GM12864 (cell line): ENCODE measurements around the gene MACO1.
A peak's percentile ranks its signal among the peaks of the same experiment; 100 is the strongest.

Experiments used
- DNase-seq: peaks from one replicate; pipeline ENCODE4 v3.0.0-alpha.2; 2011; ENCODE audit warnings: low read depth
- H3K4me3 ChIP-seq: 2 replicates; pipeline ENCODE4 v1.5.1; 2011; ENCODE audit warnings: mild to moderate bottlenecking, low read depth, low read length, control low read depth
- CTCF ChIP-seq: IDR thresholded peaks from 2 replicates; pipeline ENCODE4 v1.5.1; 2011; ENCODE audit warnings: low read depth, mild to moderate bottlenecking, moderate library complexity, low read length, control low read depth, inconsistent platforms; ENCODE audit errors: missing control alignments

Gene MACO1

DNA sequence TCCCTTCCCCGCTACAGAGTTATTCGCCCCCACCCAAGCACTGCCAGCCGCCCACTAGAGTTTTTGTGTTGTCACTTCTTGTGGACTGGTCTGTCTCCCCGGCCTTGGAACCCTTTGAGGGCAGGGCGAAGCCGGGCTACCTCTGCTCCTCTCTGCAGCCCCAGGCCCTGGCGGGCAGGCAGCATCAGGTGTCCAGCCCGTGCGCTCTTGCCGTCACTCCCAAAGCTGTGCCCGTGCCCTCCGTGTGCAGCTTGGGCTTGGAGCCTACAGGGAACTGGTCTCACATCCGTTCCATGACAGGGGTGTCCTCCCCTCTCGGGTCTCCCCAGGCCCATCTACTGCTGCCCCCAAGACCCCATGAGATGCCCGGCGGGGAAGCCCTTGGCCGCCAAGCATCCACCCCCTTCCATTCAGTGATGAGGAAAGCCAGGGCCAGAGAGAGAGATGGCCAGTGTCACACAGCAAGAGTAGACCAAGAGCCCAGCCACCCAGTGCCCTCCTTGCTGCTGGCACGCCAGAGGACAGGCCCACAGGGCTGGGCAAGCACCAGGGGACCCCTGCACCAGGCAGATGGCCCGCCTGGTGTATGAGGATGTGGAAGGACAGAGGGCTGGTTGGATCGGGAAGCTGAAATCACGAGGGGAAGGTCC is 97.4 kb downstream of the MACO1 start:
- H3K4me3 ChIP-seq, result no peak overlapping the region
- TF ChIP-seq CTCF, result no peak
- DNase-seq, result no peak

GRCh38 chr1:25528881-25529517 is 98.3 kb downstream of the MACO1 start:
- no peak for TF ChIP-seq CTCF
- no peak overlapping the region for H3K4me3 ChIP-seq
- no peak for DNase-seq

DNA sequence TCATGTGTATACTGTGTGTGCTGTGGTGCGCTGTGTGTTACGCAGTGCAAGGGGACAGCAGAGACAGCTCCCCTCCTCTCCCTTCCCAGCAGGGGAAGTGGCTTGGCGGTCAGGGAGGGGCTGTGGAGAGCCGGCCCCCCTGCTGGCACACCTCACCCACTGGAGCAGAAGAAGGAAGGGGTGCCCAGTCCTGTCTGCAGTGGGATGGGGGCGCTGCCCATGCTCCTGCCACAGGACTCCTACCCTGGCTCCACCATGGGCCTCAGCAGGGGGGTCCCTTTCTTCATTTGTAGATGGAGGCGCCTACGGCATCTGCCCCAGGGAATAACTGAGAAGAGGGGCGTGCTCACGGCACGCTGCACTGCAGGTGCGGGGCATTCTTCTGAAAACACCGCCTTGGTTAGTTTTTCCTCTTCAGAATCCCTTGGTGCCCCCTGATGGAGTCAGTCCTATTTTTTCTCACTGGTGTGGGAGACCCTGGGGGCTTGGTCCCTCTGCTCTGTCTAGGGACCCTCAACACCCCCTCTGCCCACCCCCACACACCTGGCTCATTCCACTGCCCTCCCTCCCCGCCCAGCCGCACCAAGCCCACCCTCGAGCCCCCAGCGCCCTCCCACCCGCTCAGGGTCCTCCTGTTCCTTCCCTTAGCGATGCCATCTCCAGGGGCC is 99.0 kb downstream of the MACO1 start:
- TF ChIP-seq CTCF, result no peak
- DNase-seq, result no peak
- H3K4me3 ChIP-seq, result no peak overlapping the region

DNA sequence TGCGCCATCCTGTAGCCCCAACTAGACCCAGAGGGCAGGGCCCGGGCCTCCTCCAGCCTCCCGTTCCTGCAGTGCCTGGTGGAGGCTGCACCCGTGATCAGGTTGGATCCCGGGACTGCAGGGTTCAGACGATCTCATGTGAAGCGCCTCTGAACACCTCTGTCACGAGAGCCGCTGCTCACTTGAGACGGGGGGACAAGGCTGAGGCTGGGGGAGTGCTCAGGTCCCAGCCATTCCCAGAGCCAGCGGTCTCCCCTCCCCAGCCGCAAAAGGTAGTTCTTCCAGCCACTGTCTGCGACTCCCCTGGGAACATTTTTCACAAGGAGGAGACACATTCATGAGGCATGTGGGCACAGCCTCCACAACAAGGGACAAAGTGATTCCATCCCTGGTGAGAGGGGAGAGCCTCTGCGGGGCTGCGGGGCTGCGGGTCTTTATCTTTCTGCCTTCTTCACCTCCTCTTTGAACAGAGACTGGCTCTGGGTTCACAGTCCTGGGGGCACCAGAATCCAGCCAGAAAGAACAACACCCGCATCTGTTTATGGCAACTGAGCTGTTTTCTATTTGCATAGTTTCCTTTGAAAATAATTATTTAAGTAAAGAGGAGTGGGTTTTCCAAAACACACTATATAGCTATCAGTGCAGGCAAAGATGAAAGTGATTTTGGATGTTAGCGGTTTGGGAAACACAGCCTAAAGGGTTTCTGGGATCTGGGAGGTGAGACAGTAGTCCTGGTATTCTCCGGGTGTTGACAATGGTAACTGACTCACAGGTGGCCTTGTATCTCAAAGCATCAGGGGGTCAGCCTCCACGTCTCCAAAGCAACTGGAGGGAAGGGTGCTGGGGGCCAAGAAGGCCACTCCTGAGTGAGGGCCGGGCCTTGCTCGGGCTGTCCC is 99.7 kb downstream of the MACO1 start:
- DNase-seq, result no peak
- TF ChIP-seq CTCF, result no peak
- H3K4me3 ChIP-seq, result no peak overlapping the region

DNA sequence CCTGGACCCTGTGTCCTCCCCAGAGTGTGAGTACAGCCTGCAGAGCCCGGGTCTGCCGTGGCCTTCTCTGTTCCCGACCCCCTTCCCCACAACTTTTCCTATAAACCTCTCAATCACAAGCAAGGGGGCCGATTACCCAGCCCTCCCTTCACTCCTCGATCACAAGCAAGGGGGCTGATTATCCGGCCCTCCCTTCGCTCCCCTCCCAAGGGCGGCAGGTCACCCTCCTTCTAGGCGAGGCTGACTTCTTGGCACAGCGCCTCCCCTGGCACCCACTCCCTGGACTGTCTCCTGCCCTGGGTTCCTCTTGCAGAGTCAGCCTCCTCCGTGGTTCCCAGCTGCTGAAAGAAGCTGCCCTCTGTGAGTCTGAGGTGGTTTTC is 100.4 kb downstream of the MACO1 start:
- TF ChIP-seq CTCF, result no peak
- DNase-seq, result no peak
- no peak overlapping the region for H3K4me3 ChIP-seq

- H3K4me3 ChIP-seq, result no peak overlapping the region
- DNase-seq, result no peak
- peak; percentile 8 for TF ChIP-seq CTCF
These were observed 102.3 kb downstream of the MACO1 start for GRCh38 chr1:25532970-25533369.
